NK-92 (cell line): ENCODE results near the gene STX2.
"Not testable (repeated sequence)": the region's sequence is repeated elsewhere in the genome, so short reads cannot be mapped to it uniquely, and the experiment has no call there.

Experiments
- DNase-seq: peaks from one replicate; lab custom pipeline; 2025; ENCODE audit not compliant: unreplicated experiment; lab: John Stamatoyannopoulos, UW

Gene STX2

DNA sequence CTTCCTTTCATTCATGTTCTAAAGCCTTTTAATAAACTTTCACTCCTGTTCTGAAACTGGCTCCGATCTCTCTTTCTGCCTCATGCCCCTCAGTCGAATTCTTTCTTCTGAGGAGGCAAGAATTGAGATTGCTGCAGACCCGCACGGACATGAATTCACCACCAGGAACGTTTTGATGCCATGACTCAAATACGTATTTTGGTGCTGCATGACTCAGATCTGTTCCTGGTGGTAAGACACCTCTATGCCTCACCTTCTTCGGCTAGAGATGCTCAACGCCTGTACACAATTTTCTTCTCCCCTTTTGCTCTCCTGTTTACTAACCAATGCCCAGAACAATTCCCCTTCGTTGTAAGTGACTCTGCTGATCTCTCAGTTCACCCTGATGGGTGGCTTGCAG, 70.9 kb downstream of the STX2 start:
- no peak for DNase-seq

DNA sequence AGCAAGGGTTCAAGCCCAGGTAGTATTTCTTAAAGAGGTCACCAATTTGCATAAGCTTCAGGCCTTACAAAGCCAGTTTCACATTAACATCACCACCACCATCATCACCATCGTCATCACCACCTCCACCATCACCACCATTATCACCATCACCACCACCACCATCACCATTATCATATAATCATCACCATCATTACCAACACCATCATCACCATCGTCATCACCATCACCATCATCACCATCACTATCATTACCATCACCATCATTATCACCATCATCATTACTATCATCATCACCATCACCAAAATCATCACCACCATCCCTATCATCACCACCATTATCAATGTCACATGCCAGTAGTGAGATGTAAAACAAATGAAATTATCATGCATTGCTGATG, 72.6 kb downstream of the STX2 start:
- no peak for DNase-seq

DNA sequence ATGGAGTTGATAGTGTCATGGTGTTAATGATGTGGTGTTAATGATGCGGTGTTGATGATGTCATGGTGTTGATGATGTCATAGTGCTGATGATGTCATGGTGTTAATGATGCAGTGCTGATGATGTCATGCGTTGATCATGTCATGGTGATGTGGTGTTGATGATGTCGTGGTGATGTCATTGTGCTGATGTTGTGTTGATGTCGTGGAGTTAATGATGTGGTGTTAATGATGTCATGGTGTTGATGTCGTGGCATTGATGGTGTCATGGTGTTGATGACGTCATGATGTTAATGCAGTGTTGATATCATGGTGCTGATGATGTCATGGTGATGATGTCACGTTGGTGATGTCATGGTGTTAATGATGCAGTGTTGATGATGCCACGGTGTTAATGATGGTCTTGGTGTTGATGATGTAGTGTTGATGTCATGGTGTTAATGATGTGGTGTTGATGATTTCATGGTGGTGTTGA, 73.8 kb downstream of the STX2 start:
- no peak for DNase-seq

DNA sequence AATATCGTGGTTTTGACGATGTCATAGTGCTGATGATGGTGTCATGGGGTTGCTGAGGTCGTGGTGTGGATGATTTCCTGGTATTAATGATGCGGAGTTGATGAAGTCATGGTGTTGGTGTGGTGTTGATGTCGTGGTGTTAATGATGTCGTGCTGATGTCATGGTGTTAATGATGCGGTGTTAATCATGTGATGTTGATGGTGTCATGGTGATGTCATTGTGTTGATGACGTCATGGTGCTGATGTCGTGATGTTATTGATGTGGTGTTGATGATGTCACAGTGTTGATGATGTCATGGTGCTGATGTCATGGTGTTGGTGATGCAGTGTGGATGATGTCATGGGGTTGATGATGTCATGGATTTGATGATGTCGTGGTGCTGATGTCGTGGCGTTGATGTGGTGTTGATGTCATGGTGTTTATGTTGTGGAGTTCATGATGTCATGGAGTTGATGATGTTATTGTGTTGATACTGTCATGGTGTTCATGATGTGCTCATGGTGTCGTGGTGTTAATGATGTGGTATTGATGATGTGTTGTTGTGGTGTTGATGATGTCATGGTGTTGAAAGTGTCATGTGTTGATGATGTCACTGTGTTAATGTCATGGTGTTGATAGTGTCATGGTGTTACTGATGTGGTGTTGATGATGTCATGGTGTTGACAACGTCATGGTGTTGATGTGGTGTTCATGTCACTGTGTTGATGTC, 74.4 kb downstream of the STX2 start:
- no peak for DNase-seq

DNA sequence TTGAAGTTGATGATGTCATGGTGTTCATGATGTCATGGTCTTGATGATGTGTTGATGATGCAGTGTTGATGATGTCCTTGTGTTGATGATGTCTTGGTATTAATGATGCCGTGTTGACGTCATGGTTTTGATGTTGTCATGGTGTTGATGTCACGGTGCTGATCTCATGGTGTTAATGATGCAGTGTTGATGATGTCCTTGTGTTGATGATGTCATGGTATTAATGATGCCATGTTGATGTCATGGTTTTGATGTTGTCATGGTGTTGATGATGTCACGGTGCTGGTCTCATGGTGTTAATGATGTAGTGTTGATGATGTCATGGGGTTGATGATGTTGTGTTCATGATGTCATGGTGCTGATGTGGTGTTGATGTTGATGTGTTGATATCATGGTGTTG, 75.0 kb downstream of the STX2 start:
- no peak for DNase-seq

DNA sequence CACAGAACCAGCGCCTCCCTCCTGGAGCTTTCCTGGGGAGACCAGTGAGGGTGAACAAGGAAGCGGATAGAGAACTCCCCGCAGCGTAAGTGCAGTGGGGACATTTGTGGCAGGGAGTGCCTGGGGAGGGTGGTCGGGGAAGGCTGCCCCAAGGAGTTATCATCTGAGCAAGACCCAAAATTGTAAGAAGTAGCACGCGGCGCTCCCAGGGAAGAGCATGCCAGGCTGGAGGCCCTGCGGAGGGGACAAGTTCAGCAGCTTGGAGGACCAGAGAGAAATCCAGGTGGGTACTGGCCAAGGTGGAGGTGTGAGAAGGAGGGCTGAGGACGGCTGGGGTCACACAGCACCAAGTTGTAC, 76.8 kb downstream of the STX2 start:
- DNase-seq: no peak

DNA sequence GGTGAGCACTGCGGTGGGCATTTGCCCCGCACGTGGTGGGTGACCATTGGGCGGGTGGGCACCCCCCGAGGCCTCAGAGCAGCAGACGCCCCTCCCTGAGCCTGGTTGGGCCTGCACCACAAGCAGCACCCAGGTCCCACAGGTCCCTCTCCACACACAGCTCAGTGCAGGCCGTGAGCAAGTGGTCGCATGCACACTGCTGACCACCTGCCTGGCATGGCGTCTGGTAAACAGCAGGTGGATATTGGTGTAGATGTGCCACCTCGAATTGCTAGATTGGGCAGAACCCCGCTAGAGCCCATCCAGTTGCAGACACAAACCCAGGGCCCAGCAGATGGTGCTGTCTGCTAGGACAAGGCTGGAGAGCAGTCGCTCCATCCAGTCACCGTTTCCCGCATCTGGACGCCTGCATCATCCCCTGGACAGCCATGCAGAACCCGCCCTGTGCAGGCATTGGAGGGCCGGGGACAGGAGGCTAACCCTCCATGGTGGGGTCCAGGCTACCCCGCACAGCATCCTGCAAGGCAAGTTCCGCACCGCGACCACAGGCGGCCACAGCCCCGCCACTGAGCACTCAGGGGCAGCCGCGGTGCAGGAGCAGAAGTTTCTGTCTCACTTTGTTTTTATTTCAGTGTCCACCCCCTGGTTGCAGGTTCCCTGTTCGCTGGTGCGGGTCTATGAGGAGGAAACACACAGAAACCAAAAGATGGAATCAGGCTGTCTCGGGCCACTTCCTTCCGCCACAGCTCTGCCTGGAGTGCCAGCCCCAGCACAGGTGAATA, 77.3 kb downstream of the STX2 start:
- DNase-seq: no peak

DNA sequence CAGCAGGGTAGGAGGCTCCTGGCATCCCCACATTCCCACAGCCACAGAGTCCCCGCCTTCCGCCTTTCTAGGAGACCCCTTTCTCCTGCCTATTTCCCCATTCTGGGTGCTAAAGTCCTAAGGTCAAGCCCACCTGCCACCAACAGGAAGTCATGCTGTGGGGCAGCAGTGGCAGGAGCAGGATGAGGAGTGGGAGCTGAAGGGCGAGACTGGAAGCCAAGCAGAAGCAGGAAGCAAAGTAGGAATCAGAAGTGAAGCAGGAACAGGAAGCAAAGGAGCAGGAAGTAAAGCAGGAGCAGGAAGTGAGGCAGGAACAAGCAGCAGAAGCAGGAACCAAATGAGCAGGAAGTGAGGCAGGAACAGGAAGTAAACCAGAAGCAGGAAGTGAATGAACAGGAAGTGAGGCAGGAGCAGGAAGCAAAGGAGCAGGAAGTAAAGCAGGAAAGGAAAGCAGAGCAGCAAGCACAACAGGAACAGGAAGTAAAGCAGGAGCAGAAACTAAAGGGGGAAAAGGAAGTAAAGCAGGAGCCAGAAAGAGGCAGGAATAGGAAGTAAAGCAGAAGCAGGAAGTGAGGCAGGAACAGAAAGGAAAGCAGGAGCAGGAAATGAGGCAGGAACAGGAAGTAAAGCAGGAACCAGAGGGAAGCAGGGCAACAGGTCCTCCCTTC, 84.7 kb downstream of the STX2 start:
- no peak for DNase-seq

DNA sequence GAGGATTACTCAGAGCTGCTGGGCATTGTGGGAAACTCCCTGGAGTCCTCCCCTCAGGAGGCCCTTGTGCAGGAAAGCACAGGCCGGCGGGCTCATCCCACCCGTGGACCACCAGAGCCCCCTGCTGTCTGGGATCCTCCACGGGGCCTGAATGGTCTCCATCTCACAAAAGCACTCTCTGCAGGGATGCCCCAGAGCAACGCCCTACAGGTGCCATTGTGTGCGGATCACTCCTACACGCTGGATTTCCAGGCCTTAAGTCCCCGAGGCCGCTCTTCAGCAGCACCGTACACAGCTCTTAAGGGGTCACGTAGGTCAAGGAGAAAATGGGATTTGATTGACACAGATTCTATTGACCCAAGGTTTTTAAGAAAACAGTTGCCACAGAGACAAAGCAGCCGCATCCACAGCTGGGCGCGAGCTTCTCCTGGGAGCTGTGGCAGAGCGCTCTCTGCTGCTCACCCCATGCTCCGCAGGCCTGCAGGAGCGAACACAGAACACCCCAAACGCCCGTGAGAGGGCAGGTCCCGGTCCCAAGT, 86.3 kb downstream of the STX2 start:
- DNase-seq: no peak

DNA sequence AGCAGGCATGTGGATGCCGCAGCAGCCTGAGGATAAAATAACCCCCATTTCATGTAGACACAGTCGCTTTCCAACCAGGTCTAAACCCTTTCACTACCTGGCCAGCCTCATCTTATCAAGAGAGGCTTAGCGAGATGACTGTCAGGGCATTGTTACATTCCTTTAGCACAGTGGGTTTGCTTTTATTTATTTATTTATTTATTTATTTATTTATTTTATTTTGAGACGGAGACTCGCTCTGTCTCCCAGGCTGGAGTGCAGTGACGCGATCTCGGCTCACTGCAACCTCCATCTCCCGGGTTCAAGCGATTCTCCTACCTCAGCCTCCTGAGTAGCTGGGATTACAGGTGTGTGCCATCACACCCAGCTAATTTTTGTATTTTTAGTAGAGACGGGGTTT, 87.0 kb downstream of the STX2 start:
- not testable (repeated sequence) for DNase-seq

DNA sequence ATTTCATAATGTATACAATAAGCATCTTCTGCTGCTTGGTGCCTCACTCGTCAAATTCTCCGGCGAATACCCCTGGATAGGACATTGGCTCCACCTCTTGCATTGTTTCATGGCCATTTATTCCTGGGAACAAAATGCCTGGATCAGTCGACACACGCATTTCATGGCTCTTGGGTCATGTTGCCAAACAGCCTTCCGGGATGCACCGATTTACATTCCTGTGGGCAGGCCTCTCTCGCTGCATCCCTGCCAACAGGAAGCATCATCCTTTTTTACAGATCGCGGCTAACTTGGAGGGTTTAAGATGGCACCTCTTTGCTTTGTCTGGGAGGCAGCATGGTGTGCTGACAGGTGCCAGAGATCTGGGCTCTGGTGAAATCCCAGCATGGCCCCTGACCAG, 90.3 kb downstream of the STX2 start:
- DNase-seq: no peak

DNA sequence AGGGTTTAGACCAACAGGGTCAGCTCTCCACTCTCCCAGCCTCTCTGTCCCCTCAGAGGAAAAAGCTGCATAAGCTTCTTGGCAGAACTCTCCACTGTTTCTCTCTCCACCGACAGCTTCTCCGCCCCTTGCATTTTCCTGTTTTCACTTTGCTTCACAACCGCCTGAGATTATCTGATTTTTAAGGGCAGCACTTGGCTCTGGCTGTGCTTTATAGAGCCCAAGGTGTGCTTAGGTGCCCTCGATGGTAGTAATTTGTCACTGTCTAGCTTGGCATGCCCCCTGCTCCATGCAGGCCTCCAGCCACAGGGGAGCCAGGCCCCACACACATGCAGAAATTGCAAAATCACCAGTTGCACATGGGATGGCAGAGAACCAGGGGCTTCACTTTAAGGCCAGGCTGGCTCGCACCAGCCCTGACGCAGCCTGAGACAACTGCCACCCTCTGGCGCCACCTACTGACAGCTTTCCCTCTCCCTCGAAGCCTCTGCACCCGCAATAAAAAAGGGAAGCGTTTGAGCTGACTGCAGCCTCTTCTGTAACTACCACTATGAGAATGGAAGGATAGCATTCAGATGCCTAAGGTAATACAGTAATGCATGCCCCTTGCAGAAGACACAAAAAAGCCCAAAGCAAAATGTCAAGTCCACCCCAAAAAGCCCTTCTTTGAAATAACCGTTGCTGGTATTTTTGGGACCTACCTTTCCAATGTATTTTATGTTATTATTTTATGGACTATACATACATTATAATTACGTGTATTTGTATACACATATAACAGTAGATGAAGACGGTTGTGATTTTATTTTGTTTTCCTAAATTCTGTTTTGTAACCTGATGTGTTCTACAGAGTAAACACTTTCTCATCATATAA, 90.9 kb downstream of the STX2 start:
- DNase-seq: no peak

DNA sequence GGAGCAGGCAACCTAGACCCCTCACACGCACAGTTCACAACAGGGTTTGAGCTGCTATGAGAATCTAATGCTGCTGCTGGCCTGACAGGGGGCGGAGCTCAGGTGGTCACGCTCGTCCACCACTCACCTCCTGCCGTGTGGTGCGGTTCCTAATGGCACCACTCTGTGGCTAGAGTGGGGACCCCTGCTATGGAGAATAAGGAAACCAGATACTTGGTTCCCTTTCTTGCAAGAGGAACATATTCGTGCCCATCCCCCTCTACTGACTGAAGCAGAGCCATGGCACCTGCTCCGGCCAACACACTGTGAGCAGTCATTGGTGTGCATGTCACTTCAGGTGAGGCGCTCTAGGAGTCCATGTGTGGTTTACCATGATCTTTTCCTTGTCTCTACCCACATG, 92.5 kb downstream of the STX2 start:
- DNase-seq: no peak

DNA sequence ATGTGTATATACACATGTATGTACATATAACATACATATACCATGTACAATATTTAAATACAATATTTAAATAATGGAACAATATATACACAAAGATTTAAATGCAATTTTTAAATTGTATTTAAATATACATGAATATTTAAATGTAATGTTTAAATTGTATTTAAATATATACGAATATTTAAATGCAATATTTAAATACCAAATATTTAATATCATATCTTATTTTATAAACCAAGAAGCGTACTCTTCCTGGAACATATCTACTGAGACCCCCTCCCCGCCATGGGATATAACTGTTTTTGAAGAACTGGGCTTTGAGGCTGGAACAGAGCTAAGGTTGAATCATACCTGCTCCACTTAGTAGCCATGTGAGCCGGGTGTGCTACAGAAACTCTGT, 93.1 kb downstream of the STX2 start:
- DNase-seq: no peak

DNA sequence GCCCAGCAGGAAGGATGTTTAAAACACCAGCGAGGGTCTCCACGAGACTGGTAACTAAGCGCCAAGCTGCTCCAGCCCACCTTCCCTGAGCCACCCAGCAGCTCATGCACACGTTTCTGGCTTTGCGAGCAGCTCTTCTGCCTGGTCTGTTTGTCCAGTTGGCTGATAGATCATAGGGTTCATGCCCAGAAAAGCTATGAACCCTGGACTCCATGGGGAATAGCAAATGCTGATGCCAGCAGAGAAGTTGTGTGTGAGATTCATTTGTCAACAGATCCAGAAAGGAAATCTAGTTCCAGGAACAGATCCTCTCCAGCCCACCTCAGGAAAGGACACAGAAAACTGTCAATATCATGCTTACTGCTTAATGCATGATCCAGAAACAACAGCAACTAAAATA, 94.8 kb downstream of the STX2 start:
- DNase-seq: no peak

DNA sequence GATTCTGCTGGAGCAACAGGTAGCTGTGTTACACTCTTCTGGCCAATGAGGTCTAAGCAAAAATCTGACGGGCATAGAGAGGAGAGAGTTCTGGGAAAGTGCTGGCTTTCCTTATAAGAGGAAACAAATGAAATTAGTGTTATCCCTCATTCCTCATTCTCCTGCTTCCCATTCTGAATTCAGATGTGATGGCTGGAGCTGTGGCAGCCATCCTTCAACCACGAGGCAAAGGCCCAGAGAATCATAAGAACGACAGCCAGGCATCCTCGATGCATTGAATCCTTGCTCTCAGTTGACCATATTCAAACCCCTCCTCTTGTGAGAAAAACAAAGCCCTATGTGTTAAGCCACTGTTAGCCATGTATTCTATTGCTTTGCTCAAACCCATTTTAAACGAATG, 95.4 kb downstream of the STX2 start:
- DNase-seq: no peak

DNA sequence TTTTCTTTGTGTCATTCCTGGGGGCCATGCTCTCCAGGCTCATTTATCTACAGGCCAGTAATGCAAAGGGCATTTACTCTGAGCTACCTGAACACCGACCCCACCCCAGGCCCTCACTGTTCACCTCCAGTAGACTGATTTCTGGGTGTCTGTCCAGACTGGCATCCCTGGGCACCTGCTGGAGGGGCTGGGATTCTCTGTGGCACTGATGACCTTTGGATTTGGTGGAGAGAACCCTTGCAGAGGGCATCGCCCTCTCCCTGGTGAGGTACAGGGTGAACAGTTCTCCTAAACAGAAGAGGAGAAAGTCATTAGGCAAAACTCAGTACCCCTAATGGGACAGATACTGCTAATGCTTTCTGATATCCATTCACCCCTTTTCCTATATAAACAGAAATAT, 95.9 kb downstream of the STX2 start:
- no peak for DNase-seq

DNA sequence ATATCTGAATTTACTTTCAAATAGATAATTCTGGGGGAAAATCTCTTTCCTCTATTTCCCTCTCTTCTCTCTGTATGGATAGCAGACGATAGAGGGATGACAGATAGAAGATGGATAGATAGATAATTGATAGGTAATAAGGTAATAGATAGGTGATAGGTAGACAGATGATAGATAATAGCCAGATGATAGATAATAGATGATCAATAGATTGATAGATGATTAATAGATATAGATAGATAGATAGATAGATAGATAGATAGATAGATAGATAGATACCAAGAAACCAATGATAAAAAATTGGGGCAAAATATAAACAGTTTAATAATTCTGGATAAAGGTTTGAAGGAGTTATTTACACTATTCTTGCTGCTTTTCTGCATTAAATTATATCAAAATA, 96.3 kb downstream of the STX2 start:
- DNase-seq: no peak

DNA sequence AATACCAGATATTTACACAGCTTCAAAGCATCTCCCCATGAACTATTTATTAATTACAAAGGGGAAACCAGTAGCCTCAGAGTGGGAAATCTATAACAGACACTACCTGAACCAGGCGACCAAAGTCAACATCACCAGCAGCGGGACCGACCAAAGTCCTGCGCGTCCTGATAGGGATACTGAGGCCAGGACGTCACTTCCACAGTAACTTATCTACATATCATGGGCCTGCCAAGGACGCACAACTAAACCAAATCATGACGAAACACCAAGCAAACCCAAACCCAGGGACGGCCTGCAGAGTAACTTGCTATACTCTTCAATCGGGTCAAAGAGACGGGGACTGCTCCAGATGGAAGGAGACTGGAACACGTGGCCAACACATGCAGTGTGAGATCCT, 96.9 kb downstream of the STX2 start:
- no peak for DNase-seq
